ENCODE measurements around the gene ADD2.

Gene ADD2

DNA sequence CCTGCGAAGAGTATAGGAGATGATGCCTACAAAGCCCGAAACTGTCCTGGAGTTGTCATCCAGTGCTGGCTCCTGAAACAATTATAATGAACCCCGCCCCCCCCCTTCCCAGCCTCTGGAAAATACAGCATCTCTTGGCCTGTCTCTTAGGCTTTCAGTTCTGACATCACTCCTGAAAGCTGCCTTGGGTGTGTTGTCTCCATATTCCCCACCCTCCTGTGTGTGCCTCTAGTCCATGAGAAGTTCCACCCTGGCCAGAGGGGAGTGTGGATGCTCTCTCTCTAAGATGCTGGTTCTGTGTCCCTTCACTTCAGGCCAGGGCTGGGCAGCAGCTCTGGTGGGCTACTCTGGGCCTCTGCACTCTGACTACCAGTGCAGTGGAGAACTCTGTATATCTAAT is 155.4 kb downstream of the ADD2 start:
- no peak for FAIRE-seq

DNA sequence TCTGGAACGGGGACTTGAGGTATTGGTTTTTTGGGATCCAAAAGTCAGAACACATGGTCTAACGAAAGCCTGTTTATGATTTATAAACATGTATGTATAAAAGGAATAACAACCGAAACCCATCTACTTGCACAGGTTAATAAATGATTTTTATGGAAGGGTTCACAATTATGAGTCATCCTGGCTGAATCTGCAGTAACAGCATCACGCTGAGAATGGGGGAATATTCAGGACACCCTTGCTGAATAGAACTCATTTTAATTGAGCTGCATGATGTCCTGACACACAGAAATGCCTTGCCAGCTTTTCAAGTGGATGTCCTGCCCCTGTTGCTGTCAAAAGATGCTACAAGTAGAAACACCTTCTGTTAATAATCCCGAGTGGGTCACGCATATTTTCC is 159.6 kb downstream of the ADD2 start:
- DNase-seq (ENCODE audit: insufficient read length, low spot score) = no peak
- no peak for FAIRE-seq

More for the DNA sequence above, 155.4 kb downstream of the ADD2 start:
- DNase-seq (ENCODE audit: insufficient read length, low spot score) = no peak

DNA sequence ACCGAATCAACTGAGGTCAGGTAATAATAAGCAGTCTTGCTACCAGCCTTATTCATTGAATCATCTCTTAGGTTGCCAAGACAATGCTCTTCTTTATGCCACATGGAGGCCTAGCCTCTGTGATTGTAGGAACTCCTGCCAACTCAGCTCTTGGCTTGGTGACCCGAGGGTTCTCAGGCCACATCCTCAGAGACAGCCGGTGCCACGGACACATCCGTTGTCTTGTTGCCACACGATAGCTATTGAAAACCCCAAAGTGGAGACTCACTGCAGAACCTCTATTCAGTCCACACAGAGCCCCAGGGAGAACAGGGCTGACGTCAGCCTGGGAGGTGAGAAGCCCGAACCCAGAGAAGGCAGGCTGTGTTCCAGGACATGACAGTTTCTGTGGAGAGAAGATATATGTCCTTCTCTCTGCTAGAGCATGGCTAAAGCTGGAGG is 160.9 kb downstream of the ADD2 start:
- DNase-seq (ENCODE audit: insufficient read length, low spot score) = no peak
- FAIRE-seq = no peak

Measured in GM19239 (cell line).